Adrenal gland (tissue), 5 donors: ENCODE results near the gene EBNA1BP2.

Experiments used
- CTCF ChIP-seq, 6 experiments: fragments of 450-650 bp in 4 of 6; fragments of 200-600 bp in 2 of 6; sonication (generic) in 1 of 6; IDR thresholded peaks; 1 replicate in 5 of 6; 2 replicates in 1 of 6; pipeline versions ENCODE4 v1.5.1 to v1.8.0; 2016 to 2021; ENCODE audit warnings: antibody characterized with exemption in 6 of 6, mild to moderate bottlenecking in 2 of 6, moderate library complexity in 1 of 6
- POLR2A ChIP-seq, 2 donors: fragments of 450-650 bp; IDR thresholded peaks; one replicate each; pipeline ENCODE4 v1.6.1; 2017; ENCODE audit warnings: antibody characterized with exemption in 2 of 2, mild to moderate bottlenecking in 2 of 2, moderate library complexity in 1 of 2
- donor health status: DM: no; HTN: no; CAD: no.

GRCh38 chr1:43156026-43156425, 16.1 kb downstream of the EBNA1BP2 start:
- TF ChIP-seq CTCF (IDR thresholded peaks at IDR 0.05), result no peak
- TF ChIP-seq POLR2A (IDR thresholded peaks at IDR 0.05), result no peak
